Gastrocnemius medialis (tissue), 4 donors: ENCODE measurements around the gene LRRC3.

Experiments
- CTCF ChIP-seq, 5 experiments: fragments of 450-650 bp in 3 of 5; fragments of 200-600 bp in 2 of 5; sonication (generic) in 2 of 5; IDR thresholded peaks in 4 of 5; conservative IDR thresholded peaks in 1 of 5; 1 replicate in 4 of 5; 2 replicates in 1 of 5; pipeline ENCODE4 v1.5.1; 2016 to 2019; ENCODE audit warnings: antibody characterized with exemption in 5 of 5, mild to moderate bottlenecking in 3 of 5, moderate library complexity in 3 of 5
- POLR2A ChIP-seq, 2 donors: fragments of 450-650 bp; IDR thresholded peaks; one replicate each; pipeline ENCODE4 v1.6.1; 2017; ENCODE audit warnings: antibody characterized with exemption in 2 of 2, mild to moderate bottlenecking in 2 of 2, moderate library complexity in 2 of 2

DNA sequence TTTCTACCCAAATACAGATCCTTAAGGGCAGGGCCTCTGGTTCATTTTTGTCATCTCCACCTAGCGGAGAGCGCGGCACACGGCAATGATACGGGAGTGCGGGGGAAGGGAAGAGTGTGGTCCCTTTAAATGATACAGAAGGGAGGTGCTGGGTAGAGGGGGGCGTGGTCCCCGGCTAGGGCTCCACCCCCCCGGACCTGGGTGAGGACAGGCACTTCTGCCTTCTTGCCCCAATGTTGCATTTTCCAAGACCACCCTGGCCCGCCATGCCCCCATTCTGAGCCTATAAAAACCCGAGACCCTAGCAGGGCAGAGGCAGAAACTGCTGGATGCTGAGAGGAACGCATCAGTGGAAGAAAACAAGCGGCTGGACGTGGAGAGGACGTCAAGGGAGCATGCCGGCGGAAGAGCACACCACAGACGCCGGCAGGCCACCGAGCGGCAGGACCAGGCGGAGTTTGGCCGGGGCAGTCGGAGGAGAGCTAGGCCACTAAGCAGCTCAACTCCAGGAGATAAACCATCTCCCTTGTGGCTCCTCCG, 30.0 kb downstream of the LRRC3 start:
- TF ChIP-seq CTCF (IDR thresholded peaks at IDR 0.05 in 4 of 5, conservative IDR thresholded peaks at IDR 0.05 in 1 of 5) (no peak), POLR2A (IDR thresholded peaks at IDR 0.05) (no peak)
